Measurements from ENCODE around the gene BCL2L1.

The BCL2L1 gene

GRCh38 chr20:31689141-31689540 is 33.5 kb downstream of the BCL2L1 start:
- Histone ChIP-seq H3K79me1 (ENCODE audit: low read length) (no peaks in the 10 kb centered on the region), H3K27ac (ENCODE audit: low read depth, low read length) (no peak overlapping the region), H4K5ac (ENCODE audit: low read length) (no peak overlapping the region), H3K9ac (ENCODE audit: low read length) (no peak overlapping the region), H3K36me3 (ENCODE audit: control insufficient read depth, insufficient read depth, low read length) (no peaks in the 10 kb centered on the region), H3K23ac (ENCODE audit: low read length) (no peak overlapping the region), H3K4me1 (ENCODE audit: control insufficient read depth, low read depth, low read length) (peaks cover 3% of the 10 kb centered on the region), H3K79me2 (ENCODE audit: control insufficient read depth, insufficient read depth, low read length) (no peaks in the 10 kb centered on the region), H3K56ac (ENCODE audit: low read length) (no peak overlapping the region), H2BK120ac (ENCODE audit: low read depth, low read length) (no peak overlapping the region), H3K4ac (ENCODE audit: low read depth, low read length) (peak overlapping the region; percentile 44), H3K27me3 (ENCODE audit: insufficient read depth, low read length, poor library complexity) (no peaks in the 10 kb centered on the region), H3K4me3 (ENCODE audit: low read length) (no peak overlapping the region), H4K8ac (ENCODE audit: low read depth, low read length) (no peak overlapping the region), H2BK5ac (ENCODE audit: low read length) (no peak overlapping the region), H2BK15ac (replicated peaks; ENCODE audit: low read depth) (no peak overlapping the region), H3K4me2 (ENCODE audit: low read length) (no peak overlapping the region), H2AK5ac (ENCODE audit: low read length) (no peak overlapping the region), H3K18ac (ENCODE audit: low read length) (no peak overlapping the region)
- DNase-seq, result no peak
- WGBS (ENCODE audit: extremely low coverage, insufficient coverage, low lambda C conversion rate), result no CpG with 5 or more reads among the region's 5 CpGs

- H3K4ac ChIP-seq (ENCODE audit: low read depth, low read length), result no peak overlapping the region
- no peak overlapping the region for H3K27ac ChIP-seq (ENCODE audit: low read depth, low read length)
- WGBS (ENCODE audit: extremely low coverage, insufficient coverage, low lambda C conversion rate), result no CpG with 5 or more reads among the region's 3 CpGs
- no peak for DNase-seq
- no peak overlapping the region for H3K56ac ChIP-seq (ENCODE audit: low read length)
- no peak overlapping the region for H2BK15ac ChIP-seq (replicated peaks; ENCODE audit: low read depth)
- H3K4me3 ChIP-seq (ENCODE audit: low read length), result no peak overlapping the region
- no peak overlapping the region for H3K18ac ChIP-seq (ENCODE audit: low read length)
- H2AK5ac ChIP-seq (ENCODE audit: low read length), result no peak overlapping the region
- no peak overlapping the region for H4K8ac ChIP-seq (ENCODE audit: low read depth, low read length)
- H3K79me1 ChIP-seq (ENCODE audit: low read length), result no peaks in the 10 kb centered on the region
- peaks cover 3% of the 10 kb centered on the region for H3K4me1 ChIP-seq (ENCODE audit: control insufficient read depth, low read depth, low read length)
- no peak overlapping the region for H3K9ac ChIP-seq (ENCODE audit: low read length)
- no peaks in the 10 kb centered on the region for H3K36me3 ChIP-seq (ENCODE audit: control insufficient read depth, insufficient read depth, low read length)
- no peak overlapping the region for H2BK120ac ChIP-seq (ENCODE audit: low read depth, low read length)
- H4K5ac ChIP-seq (ENCODE audit: low read length), result no peak overlapping the region
- no peak overlapping the region for H3K23ac ChIP-seq (ENCODE audit: low read length)
- no peaks in the 10 kb centered on the region for H3K79me2 ChIP-seq (ENCODE audit: control insufficient read depth, insufficient read depth, low read length)
- no peaks in the 10 kb centered on the region for H3K27me3 ChIP-seq (ENCODE audit: insufficient read depth, low read length, poor library complexity)
- H3K4me2 ChIP-seq (ENCODE audit: low read length), result no peak overlapping the region
- no peak overlapping the region for H2BK5ac ChIP-seq (ENCODE audit: low read length)
Measured at GRCh38 chr20:31687777-31688176, 34.9 kb downstream of the BCL2L1 start.

- Histone ChIP-seq H2BK15ac (replicated peaks; ENCODE audit: low read depth) (no peak overlapping the region), H4K8ac (ENCODE audit: low read depth, low read length) (no peak overlapping the region), H3K79me2 (ENCODE audit: control insufficient read depth, insufficient read depth, low read length) (no peaks in the 10 kb centered on the region), H3K4ac (ENCODE audit: low read depth, low read length) (no peak overlapping the region), H3K27me3 (ENCODE audit: insufficient read depth, low read length, poor library complexity) (no peaks in the 10 kb centered on the region), H3K4me3 (ENCODE audit: low read length) (no peak overlapping the region), H2BK5ac (ENCODE audit: low read length) (no peak overlapping the region), H2BK120ac (ENCODE audit: low read depth, low read length) (no peak overlapping the region), H3K18ac (ENCODE audit: low read length) (no peak overlapping the region), H4K5ac (ENCODE audit: low read length) (no peak overlapping the region), H3K27ac (ENCODE audit: low read depth, low read length) (no peak overlapping the region), H3K23ac (ENCODE audit: low read length) (no peak overlapping the region), H2AK5ac (ENCODE audit: low read length) (no peak overlapping the region), H3K79me1 (ENCODE audit: low read length) (peaks cover 3% of the 10 kb centered on the region), H3K4me2 (ENCODE audit: low read length) (no peak overlapping the region), H3K56ac (ENCODE audit: low read length) (no peak overlapping the region), H3K36me3 (ENCODE audit: control insufficient read depth, insufficient read depth, low read length) (no peaks in the 10 kb centered on the region), H3K4me1 (ENCODE audit: control insufficient read depth, low read depth, low read length) (no peaks in the 10 kb centered on the region), H3K9ac (ENCODE audit: low read length) (no peak overlapping the region)
- no peak for DNase-seq
- no CpG with 5 or more reads among the region's 2 CpGs for WGBS (ENCODE audit: extremely low coverage, insufficient coverage, low lambda C conversion rate)
Measured at GRCh38 chr20:31685853-31686643, 36.6 kb downstream of the BCL2L1 start.

GRCh38 chr20:31684153-31685015 is 38.3 kb downstream of the BCL2L1 start:
- Histone ChIP-seq H2BK5ac (ENCODE audit: low read length) (no peak overlapping the region), H3K56ac (ENCODE audit: low read length) (no peak overlapping the region), H4K5ac (ENCODE audit: low read length) (no peak overlapping the region), H3K79me2 (ENCODE audit: control insufficient read depth, insufficient read depth, low read length) (no peaks in the 10 kb centered on the region), H3K4me3 (ENCODE audit: low read length) (no peak overlapping the region), H2BK15ac (replicated peaks; ENCODE audit: low read depth) (no peak overlapping the region), H2BK120ac (ENCODE audit: low read depth, low read length) (no peak overlapping the region), H3K23ac (ENCODE audit: low read length) (no peak overlapping the region), H3K36me3 (ENCODE audit: control insufficient read depth, insufficient read depth, low read length) (no peaks in the 10 kb centered on the region), H3K79me1 (ENCODE audit: low read length) (peaks cover 5% of the 10 kb centered on the region), H3K27me3 (ENCODE audit: insufficient read depth, low read length, poor library complexity) (no peaks in the 10 kb centered on the region), H3K4ac (ENCODE audit: low read depth, low read length) (no peak overlapping the region), H3K9ac (ENCODE audit: low read length) (no peak overlapping the region), H3K18ac (ENCODE audit: low read length) (no peak overlapping the region), H4K8ac (ENCODE audit: low read depth, low read length) (no peak overlapping the region), H3K27ac (ENCODE audit: low read depth, low read length) (no peak overlapping the region), H3K4me1 (ENCODE audit: control insufficient read depth, low read depth, low read length) (no peaks in the 10 kb centered on the region), H3K4me2 (ENCODE audit: low read length) (no peak overlapping the region), H2AK5ac (ENCODE audit: low read length) (no peak overlapping the region)
- DNase-seq, result no peak
- no CpG with 5 or more reads among the region's 11 CpGs for WGBS (ENCODE audit: extremely low coverage, insufficient coverage, low lambda C conversion rate)

GRCh38 chr20:31682927-31683326 is 39.7 kb downstream of the BCL2L1 start:
- Histone ChIP-seq H3K9ac (ENCODE audit: low read length) (no peak overlapping the region), H4K5ac (ENCODE audit: low read length) (no peak overlapping the region), H2BK120ac (ENCODE audit: low read depth, low read length) (no peak overlapping the region), H3K4me3 (ENCODE audit: low read length) (no peak overlapping the region), H3K18ac (ENCODE audit: low read length) (no peak overlapping the region), H3K36me3 (ENCODE audit: control insufficient read depth, insufficient read depth, low read length) (no peaks in the 10 kb centered on the region), H2BK5ac (ENCODE audit: low read length) (no peak overlapping the region), H3K23ac (ENCODE audit: low read length) (no peak overlapping the region), H2BK15ac (replicated peaks; ENCODE audit: low read depth) (no peak overlapping the region), H3K4me2 (ENCODE audit: low read length) (no peak overlapping the region), H2AK5ac (ENCODE audit: low read length) (no peak overlapping the region), H3K79me2 (ENCODE audit: control insufficient read depth, insufficient read depth, low read length) (no peaks in the 10 kb centered on the region), H3K4me1 (ENCODE audit: control insufficient read depth, low read depth, low read length) (peaks cover 9% of the 10 kb centered on the region), H3K27ac (ENCODE audit: low read depth, low read length) (no peak overlapping the region), H3K56ac (ENCODE audit: low read length) (no peak overlapping the region), H3K27me3 (ENCODE audit: insufficient read depth, low read length, poor library complexity) (no peaks in the 10 kb centered on the region), H4K8ac (ENCODE audit: low read depth, low read length) (no peak overlapping the region), H3K79me1 (ENCODE audit: low read length) (peaks cover 7% of the 10 kb centered on the region), H3K4ac (ENCODE audit: low read depth, low read length) (no peak overlapping the region)
- WGBS (ENCODE audit: extremely low coverage, insufficient coverage, low lambda C conversion rate), result no CpG with 5 or more reads among the region's 2 CpGs
- no peak for DNase-seq

All from mesendoderm (in vitro differentiated cells).